NT2/D1 (cell line): ENCODE measurements around the gene UBE4B.

Experiments used
- SUZ12 ChIP-seq: IDR thresholded peaks from 2 replicates; pipeline ENCODE4 v1.6.1; 2011; ENCODE audit not compliant: insufficient read length, insufficient read depth; ENCODE audit errors: extremely low read depth
- ZNF274 ChIP-seq: IDR thresholded peaks from 2 replicates; pipeline ENCODE4 v1.6.1; 2011; ENCODE audit warnings: mild to moderate bottlenecking, low read depth, low read length

DNA sequence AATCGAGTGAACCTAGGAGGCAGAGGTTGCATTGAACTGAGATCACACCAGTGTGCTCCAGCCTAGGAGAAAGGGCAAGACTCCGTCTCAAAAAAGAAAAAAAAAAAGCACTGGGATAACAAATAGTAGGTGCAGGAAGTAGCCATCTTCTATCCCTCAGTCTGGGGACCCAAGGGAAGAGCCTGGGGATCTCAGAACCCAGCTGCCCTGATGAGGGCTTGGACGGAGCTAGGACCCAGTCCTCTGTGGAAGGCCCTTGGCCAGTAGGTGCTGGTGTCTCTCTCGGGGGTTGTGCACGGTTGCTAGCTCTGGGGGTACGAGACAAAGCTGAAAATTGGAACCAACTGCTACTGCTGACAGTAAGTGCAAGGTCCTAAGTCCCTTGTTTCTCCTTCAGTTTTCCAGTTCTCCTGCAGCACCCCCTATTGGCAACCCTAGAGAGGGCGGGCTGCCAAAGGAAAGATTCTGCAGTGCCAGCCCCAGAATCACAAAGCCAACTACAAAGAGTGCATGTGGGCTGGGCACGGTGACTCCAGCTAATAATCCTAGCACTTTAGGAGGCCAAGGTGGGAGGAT, 120.0 kb downstream of the UBE4B start:
- no peak for TF ChIP-seq ZNF274
- no peak for TF ChIP-seq SUZ12
